A673 (cell line): Measurements from ENCODE around the gene BRSK2. TPM values are rescaled to one million over a fixed set of nuclear protein-coding genes. Genes with fewer than 3 reads are reported as not detected.

Source experiments
- BruUV-seq: library from RNA; stranded (reverse); fragments of 400-500 nt; replicated peaks from 2 replicates; lab custom pipeline; 2021; lab: Mats Ljungman, UMichigan
- CTCF ChIA-PET: fragments of 300-600 bp; sonication (Branson Sonifier 250); formaldehyde crosslinking; loops from one replicate; lab custom pipeline; 2022; ENCODE audit warnings: antibody characterized with exemption; lab: Charles Lee
- POLR2A ChIA-PET: fragments of 300-600 bp; sonication (Branson Sonifier 250); formaldehyde crosslinking; loops from one replicate; lab custom pipeline; 2022; ENCODE audit warnings: antibody characterized with exemption; ENCODE audit not compliant: low non-redundant PET; lab: Charles Lee
- DNase-seq: peaks from one replicate; pipeline ENCODE4 v3.0.0-alpha.2; 2015; ENCODE audit warnings: low spot score
- H3K27ac ChIP-seq: fragments of 200-600 bp; sonication (generic); 2 replicates; pipeline ENCODE4 v1.5.1; 2016; ENCODE audit warnings: mixed run types, low read depth, mild to moderate bottlenecking, mixed read lengths, antibody characterized with exemption, low read length; ENCODE audit not compliant: poor library complexity, severe bottlenecking
- H3K27me3 ChIP-seq: fragments of 200-600 bp; sonication (generic); replicated peaks from 2 replicates; pipeline ENCODE4 v1.6.1; 2017; ENCODE audit warnings: mixed run types, low read depth, mild to moderate bottlenecking, mixed read lengths, antibody characterized with exemption, low read length; ENCODE audit not compliant: insufficient read depth, poor library complexity
- H3K36me3 ChIP-seq: fragments of 200-600 bp; sonication (generic); 2 replicates; pipeline ENCODE4 v1.6.1; 2016; ENCODE audit warnings: mixed run types, mild to moderate bottlenecking, mixed read lengths, antibody characterized with exemption, low read length; ENCODE audit not compliant: insufficient read depth, poor library complexity, severe bottlenecking
- H3K4me1 ChIP-seq: fragments of 200-600 bp; sonication (generic); 2 replicates; pipeline ENCODE4 v1.6.1; 2017; ENCODE audit warnings: mixed run types, mild to moderate bottlenecking, mixed read lengths, antibody characterized with exemption, low read length; ENCODE audit not compliant: insufficient read depth, poor library complexity, severe bottlenecking
- H3K4me3 ChIP-seq: fragments of 200-600 bp; sonication (generic); 2 replicates; pipeline ENCODE4 v1.5.1; 2016; ENCODE audit warnings: low read depth, mixed run types, mild to moderate bottlenecking, mixed read lengths, low read length; ENCODE audit not compliant: poor library complexity, severe bottlenecking
- H3K9me3 ChIP-seq: fragments of 200-600 bp; sonication (generic); 2 replicates; pipeline ENCODE4 v1.6.1; 2016; ENCODE audit warnings: mixed run types, low read depth, mild to moderate bottlenecking, mixed read lengths, antibody characterized with exemption, low read length; ENCODE audit not compliant: poor library complexity, severe bottlenecking
- CTCF ChIP-seq: fragments of 300-800, 200-600 bp; sonication (generic); conservative IDR thresholded peaks from 2 replicates; pipeline ENCODE4 v1.5.1; 2017; ENCODE audit warnings: low read depth, mild to moderate bottlenecking, antibody characterized with exemption, low read length, moderate library complexity, mixed read lengths
- EZH2 ChIP-seq: fragments of 200-600 bp; sonication (generic); IDR thresholded peaks from 2 replicates; pipeline ENCODE4 v1.6.1; 2017; ENCODE audit warnings: borderline replicate concordance, low read depth, mild to moderate bottlenecking, mixed read lengths, antibody characterized with exemption, low read length; ENCODE audit not compliant: poor library complexity, severe bottlenecking
- intact Hi-C: fragments of 100-400 bp; cut with micrococcal nuclease; formaldehyde crosslinking; loops from one replicate; pipeline ENCODE4 v1.10.0; 2022; ENCODE audit not compliant: unreplicated experiment
- total RNA-seq: library from RNA; stranded (reverse); gene quantifications from 2 replicates; pipeline ENCODE4 v1.2.3, GENCODE V29; 2021

The BRSK2 gene
- total RNA-seq, 1 experiment from 2014 or later: 2.2 TPM

GRCh38 chr11:1469287-1469910 lies 79.7 kb downstream of the BRSK2 start:
- no peaks in the 10 kb centered on the region for H3K36me3 ChIP-seq
- H3K9me3 ChIP-seq: no peaks in the 10 kb centered on the region
- H3K4me1 ChIP-seq: no peaks in the 10 kb centered on the region
- no peak for TF ChIP-seq EZH2
- no peak for TF ChIP-seq CTCF
- BruUV-seq: no TSS peak
- DNase-seq: no peak
- no peak overlapping the region for H3K4me3 ChIP-seq
- H3K27me3 ChIP-seq: no peaks in the 10 kb centered on the region
- ChIA-PET POLR2A (no interaction called here), CTCF (no interaction called here)
- H3K27ac ChIP-seq: no peak overlapping the region
- intact Hi-C loops: no loop called here

GRCh38 chr11:1469911-1470680 lies 80.4 kb downstream of the BRSK2 start:
- H3K9me3 ChIP-seq: no peaks in the 10 kb centered on the region
- H3K36me3 ChIP-seq: no peaks in the 10 kb centered on the region
- no peaks in the 10 kb centered on the region for H3K4me1 ChIP-seq
- H3K27ac ChIP-seq: no peak overlapping the region
- no peak for TF ChIP-seq CTCF
- TF ChIP-seq EZH2: no peak
- POLR2A ChIA-PET: no interaction called here
- intact Hi-C loops: no loop called here
- no peak for DNase-seq
- CTCF ChIA-PET: no interaction called here
- no peak overlapping the region for H3K4me3 ChIP-seq
- BruUV-seq: no TSS peak
- H3K27me3 ChIP-seq: no peaks in the 10 kb centered on the region

DNA sequence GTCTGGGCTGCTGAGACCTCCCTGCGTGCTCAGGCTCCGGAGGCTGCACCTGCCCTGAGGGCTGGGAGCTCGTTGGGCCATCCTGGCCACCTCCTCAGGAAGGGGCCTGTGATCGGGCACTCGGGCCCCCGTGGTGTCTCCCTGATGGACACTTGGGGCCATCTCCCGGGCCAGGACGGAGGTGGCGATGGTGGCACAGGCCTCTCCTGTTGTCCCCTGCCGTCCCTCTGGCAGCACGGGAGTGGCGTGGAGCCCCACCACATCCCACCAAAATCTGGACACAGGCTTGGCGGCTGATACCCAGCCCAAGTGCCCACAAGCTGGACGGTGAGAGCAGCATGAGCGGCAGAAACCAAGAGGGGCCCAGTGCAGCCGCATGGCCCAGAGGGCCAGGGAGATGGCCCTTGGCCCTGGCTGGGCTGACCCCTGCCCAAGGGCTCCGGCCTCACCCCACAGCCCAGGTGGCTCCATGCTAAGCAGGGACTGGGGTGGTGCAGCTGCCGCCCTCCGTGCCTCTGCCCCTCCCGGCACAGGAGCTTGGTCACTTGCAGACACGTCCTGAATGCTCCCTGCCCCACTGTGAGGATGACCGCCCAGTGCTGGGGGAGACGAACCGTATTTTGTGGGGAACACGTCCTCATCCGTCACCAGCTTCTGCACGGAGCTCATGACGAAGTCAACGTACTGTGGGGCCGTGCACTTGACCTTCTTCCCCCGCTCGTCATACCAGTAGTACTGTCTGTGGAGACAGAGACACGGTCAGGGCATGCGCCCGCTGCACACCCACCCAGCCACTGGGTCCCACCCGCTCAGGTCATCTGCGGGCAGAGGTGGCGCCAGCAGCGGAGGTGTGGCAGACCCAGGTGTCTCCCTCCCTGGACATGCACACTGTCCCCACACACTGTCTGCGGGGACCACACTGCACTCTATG lies 81.2 kb downstream of the BRSK2 start:
- Histone ChIP-seq H3K4me3 (no peak overlapping the region), H3K9me3 (no peaks in the 10 kb centered on the region), H3K27me3 (no peaks in the 10 kb centered on the region), H3K36me3 (no peaks in the 10 kb centered on the region), H3K4me1 (no peaks in the 10 kb centered on the region), H3K27ac (no peak overlapping the region)
- CTCF ChIA-PET: no interaction called here
- no peak for TF ChIP-seq CTCF
- no TSS peak for BruUV-seq
- intact Hi-C loops: no loop called here
- no peak for DNase-seq
- POLR2A ChIA-PET: no interaction called here
